Measurements from ENCODE around the gene TRPT1.
A peak's percentile ranks its signal among the peaks of the same experiment; 100 is the strongest.

DNA sequence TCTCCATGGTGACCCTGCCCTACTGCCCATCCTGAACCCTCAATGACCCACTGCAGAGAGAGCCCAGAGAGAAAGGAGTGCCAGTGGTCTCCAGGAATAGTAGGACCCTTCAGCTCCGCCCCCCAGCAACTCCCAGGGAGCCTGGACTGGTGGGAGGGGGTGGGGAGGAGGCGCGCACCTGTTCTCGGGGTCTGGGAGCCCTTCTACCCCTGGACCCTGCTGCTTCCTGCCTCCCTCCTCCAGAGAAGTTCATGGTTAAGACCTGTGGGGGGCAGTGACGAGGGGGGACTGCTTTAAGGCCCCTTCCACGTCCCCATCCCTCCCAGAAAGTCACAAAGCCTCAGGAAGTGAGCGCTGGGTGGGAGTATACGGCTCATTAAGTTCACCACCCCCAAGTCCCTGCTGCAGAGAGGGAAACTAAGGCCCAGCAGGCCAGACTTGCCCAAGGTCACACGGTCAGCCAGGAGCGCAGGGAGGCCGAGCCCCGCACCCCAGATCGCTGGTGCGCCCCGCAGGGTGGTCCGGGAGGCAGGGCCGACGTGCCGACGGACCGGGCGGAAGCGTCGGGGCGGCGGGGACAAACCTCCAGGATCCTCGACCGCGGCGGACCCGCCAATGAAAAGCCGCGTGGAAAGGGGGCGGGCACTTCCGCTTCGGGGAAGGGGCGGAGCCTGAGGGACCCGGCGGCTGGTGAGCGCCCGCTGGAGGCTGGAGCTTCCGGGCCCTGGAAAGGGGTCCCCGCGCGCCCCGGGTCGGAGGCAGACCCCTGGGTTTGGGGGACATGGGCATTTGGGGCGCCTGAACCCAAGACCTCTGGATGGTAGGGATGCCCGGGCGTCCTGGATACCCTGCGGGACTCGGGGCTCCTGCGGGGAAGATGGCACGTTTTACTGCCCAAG, at the start of gene TRPT1, which contains the start of gene NUDT22:
- peak; percentile 50 to 79 for TF ChIP-seq POLR2A (IDR thresholded peaks at IDR 0.05)
- TF ChIP-seq, protein P1, sequence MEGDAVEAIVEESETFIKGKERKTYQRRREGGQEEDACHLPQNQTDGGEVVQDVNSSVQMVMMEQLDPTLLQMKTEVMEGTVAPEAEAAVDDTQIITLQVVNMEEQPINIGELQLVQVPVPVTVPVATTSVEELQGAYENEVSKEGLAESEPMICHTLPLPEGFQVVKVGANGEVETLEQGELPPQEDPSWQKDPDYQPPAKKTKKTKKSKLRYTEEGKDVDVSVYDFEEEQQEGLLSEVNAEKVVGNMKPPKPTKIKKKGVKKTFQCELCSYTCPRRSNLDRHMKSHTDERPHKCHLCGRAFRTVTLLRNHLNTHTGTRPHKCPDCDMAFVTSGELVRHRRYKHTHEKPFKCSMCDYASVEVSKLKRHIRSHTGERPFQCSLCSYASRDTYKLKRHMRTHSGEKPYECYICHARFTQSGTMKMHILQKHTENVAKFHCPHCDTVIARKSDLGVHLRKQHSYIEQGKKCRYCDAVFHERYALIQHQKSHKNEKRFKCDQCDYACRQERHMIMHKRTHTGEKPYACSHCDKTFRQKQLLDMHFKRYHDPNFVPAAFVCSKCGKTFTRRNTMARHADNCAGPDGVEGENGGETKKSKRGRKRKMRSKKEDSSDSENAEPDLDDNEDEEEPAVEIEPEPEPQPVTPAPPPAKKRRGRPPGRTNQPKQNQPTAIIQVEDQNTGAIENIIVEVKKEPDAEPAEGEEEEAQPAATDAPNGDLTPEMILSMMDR (IDR thresholded peaks at IDR 0.05), result no peak

All from suprapubic skin (tissue), 3 donors.